CD4-positive, alpha-beta T cell treated with Interleukin-6 for 4 hours (primary cell): Measurements from ENCODE around the gene RECQL.
"Not testable (repeated sequence)": the region's sequence is repeated elsewhere in the genome, so short reads cannot be mapped to it uniquely, and the experiment has no call there.

Experiments
- DNase-seq: peaks from one replicate; pipeline ENCODE4 v3.0.0-alpha.2; 2020; ENCODE audit warnings: mixed read lengths

RECQL gene

GRCh38 chr12:21502164-21502496 is 695 bp upstream of the RECQL start:
- peak; percentile 43 for DNase-seq

DNA sequence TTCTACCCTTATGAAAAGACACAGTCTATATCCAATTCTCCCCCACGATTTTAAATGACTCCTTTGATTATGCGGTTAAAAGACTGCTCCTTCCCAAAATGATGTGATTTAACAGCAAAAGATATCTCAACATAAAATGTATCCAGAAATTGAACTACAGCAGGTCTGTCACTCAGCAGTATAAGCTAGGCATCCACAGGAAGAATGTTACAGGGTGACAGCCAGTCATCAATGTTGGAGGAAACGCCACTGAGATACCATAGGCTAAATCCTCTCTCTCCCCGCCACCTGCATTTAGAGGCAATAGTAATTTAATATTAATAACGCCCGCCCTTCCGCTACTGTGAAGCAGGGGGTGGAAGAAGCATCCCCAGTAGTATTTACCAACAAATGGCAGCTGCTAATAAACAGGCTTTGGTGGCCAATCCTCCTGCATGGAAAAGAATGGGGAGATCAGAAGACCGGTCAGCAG is 613 bp downstream of the RECQL start:
- no peak for DNase-seq

DNA sequence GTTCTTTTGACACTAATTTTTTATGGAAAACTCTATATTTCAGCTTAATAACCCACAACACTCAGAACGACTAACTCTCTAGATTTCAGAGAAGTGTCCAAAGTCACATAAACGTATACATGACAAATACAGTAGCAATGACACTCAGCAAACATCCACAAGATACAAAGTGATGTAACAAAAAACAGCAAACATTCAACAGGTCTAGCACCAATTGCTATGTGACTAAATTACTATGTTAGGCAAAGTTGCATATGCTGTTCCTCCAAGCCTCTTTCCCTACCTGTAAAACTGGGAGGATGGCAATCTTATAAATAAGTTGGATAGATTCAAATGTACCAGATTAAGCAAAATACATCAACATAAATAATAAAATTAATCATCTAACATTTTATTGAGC is 1.7 kb downstream of the RECQL start:
- DNase-seq: no peak

DNA sequence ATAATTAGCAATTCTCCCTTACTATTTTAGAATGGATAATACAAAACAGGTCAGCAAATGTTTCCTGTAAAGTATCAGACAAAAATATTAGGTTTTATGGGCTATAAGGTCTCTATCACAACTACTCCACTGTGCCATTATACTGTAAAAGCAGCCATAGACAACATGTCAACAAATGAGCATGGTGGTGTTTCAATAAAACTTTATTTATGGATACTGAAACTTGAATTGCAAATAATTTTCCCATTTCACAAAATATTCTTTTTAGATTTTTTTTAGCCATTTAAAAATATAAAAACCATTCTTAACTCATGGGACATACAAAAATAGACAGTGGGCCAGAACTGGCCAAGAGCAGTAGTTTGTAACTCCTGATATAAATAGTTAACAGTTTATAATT is 15.4 kb downstream of the RECQL start:
- no peak for DNase-seq

GRCh38 chr12:21483531-21483930 is 17.9 kb downstream of the RECQL start:
- DNase-seq: no peak

DNA sequence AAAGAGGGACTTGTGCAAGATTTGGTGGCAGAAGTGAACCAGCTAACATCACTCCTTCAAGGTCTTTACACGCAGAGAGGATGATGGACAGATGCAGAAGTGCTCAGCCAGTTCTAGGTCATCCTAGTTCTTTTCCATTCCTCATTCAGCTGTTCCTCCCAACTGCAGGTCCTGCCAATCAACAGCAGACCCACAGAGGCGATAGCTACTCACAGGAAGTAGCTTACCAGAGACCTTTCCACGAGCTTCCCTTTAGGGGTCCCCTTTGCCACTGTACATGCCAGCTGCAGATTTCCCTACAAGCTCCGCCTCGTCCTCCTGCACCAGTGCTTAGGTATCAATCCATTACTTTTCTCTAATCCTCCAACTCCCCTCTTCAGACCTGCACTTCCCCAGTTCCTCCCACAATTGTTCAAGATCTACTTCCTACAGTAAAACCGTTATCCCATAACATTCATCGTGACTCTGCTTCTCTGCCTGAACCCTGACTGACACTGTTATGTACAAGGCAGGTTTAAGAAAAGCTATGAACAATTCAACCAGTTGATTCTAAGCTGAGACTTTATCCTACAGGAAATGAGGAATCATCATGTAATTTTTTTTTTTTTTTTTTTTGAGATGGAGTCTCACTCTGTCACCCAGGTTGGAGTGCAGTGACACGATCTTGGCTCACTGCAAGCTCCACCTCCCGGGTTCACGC is 22.5 kb downstream of the RECQL start:
- DNase-seq: no peak

DNA sequence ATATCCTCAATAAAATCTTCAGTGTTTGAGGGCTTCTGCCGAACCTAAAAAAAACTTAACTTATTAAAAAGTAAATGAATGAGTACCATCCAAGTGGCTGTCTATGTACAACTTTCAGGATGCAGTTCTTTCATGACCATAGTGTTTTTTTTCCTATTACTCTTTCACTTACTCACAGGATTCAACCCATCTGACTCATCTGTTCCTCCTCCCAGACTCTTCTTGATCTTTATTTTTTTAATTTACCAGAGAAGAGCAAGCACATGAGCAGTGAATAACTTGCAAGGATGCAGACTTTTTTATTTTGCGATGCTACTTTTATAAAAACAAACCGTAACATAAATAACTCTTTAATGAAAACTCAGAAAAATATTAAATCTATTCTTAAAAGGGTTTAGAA is 24.5 kb downstream of the RECQL start:
- DNase-seq: no peak

DNA sequence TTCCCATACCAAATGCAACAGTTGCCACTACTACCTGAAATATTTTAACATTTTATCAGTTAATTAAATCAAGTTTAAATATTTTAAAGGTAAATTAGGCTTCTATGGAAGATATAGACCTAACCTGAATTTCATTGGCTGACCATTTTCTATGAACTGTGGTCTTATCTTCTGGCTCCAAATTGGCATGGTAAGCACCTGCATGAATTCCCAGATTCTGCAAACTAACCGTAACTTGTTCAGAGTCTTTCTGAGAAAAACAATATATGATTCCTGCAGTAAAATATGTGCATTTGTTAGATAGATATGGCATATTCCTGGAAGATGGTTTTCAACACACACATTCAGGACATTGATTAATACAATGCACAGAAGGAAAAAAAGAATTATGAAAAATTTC is 25.9 kb downstream of the RECQL start:
- no peak for DNase-seq

DNA sequence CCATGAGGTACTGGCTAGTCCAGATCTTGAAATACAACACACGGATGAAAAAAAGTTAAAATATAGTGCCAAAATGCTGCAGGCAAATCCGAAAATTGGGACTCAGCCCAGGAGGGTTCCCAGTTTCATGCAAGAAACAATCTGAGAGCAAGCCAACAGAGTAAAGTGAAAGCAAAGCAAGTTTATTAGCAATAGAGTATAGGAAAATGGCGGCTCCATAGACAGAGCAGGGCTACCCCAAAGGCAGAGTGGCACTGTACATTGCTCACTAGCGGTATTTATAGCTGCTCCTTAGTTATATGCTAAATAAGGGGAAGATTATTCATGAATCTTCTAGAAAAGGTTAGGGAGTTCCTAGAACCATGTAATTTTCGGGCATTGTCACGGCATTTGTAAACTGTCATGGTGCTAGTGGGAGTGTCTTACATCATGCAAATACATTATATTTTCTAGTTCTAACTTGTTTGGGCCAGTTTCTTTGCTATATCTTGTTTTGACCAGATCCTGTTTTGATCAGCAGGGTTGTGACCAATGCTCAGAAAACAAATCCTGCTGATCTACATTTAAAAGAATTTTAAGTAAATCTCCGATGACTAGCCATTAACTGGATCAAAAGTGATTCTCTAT is 29.1 kb downstream of the RECQL start:
- DNase-seq: no peak

DNA sequence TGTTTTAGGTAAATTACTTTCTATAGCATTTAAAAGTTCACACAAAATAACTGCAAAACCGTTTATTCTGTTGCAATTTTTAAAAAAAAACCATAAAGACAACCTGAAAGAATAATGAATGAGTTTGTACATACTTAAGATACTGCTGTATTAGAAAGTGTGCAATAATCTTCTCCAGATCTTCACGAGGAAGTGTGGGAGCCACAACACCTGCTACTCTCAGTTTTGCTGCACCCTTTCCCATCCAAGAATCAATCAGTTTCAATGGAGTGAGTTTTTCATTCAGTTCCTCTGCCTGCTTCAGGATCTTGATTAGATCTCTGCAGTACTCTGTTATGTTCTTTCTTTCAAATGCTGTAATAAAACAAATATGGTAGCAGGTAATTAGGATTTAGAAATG is 30.1 kb downstream of the RECQL start:
- no peak for DNase-seq

DNA sequence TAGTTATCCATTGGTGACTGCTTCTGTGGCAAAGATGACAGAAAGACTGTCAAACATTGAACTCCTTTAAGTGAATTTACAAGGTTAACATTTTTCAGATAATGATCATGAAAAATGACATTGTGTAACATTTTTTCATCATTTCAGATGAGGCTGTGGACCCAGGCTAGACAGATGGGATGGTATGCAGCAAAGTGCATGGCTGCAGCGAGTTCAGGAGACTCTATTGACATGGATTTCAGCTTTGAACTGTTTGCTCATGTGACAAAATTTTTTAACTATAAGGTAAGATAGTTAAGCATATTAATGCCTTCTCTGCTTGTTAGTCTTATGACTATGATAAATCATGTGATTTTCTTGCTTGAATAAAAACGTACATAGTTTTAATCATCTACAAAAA is 34.1 kb downstream of the RECQL start:
- DNase-seq: not testable (repeated sequence)

DNA sequence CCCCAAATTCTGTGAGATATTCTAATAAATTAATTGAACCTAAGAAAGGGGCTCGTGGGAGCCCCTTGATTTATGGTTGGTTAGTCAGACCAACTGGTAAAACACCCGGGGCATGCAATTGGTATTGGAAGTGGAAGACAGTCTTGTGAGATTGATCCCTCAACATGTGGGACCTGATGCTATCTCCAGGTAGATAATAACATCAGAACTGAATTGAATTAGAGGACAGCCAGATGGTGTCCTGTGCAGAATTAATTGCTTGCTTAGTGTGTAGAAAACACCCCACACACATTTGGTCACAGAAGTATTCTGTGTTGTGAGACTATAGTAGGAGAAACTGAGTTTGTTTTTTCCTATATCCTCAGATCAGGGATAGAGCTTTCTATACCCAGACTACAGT is 42.0 kb downstream of the RECQL start:
- no peak for DNase-seq

DNA sequence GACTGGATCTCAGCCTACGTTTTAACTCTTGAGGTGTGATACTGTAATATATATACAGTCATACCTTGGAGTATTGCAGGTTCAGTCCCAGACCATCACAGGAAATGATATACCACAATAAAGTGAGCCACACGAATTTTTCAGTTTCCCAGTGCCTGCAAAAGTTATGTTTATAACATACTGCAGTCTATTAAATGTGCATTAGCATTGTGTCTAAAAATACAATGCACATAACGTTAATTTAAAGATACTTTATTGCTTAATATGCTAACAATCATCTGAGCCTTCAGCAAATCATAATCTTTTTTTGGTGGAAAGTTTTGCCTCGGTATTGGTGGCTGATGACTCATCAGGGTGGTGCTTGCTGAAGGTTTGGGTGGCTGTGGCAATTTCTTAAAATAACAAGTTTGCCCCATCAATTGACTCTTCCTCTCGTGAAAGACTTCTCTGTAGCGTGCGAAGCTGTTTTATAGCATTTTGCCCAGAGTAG is 45.1 kb downstream of the RECQL start:
- DNase-seq: peak; percentile 65

DNA sequence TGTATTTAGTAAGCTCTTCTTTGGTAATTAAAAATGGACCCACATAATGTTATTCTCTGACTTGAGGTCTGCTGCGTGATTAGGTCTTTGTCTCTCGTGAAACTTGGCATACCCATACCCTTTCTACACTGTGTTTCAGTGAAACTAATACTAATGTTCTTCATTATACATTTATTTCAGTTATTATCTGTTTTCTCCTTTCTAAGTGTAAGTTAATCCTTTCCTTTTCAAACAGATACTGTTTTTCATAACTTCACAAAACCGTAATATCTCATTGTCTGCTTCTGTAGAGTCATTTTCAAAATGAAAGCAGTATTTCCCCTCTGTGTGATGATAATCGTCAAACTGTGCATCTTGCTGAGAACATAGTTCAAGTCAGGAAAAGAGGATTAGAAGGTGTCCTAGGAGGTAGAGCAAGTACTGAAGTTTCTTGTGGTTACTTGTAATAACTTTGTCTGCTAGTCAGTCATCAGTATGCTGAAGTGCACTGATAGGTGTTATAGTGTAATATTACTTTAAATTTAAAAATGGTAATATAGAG is 48.1 kb downstream of the RECQL start:
- no peak for DNase-seq

DNA sequence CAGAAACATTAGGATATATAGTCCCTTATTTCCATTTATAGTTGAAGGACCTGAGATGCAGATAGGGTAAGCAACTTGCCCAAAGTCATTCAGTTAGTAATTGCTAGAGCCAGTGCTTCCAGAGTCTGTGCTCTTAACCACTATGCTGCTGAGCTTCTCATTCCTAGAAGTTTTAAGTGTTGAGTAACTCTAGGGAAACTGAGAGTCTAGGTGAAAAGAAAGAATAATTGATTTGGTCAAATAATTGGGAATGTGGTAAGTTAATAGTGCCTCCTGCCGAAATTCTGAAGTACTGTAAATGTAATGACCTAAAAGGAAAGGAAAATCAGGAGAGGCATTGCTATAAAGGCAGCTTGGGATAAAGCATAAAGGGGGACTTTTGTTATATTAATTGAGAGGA is 49.9 kb downstream of the RECQL start:
- DNase-seq: no peak

DNA sequence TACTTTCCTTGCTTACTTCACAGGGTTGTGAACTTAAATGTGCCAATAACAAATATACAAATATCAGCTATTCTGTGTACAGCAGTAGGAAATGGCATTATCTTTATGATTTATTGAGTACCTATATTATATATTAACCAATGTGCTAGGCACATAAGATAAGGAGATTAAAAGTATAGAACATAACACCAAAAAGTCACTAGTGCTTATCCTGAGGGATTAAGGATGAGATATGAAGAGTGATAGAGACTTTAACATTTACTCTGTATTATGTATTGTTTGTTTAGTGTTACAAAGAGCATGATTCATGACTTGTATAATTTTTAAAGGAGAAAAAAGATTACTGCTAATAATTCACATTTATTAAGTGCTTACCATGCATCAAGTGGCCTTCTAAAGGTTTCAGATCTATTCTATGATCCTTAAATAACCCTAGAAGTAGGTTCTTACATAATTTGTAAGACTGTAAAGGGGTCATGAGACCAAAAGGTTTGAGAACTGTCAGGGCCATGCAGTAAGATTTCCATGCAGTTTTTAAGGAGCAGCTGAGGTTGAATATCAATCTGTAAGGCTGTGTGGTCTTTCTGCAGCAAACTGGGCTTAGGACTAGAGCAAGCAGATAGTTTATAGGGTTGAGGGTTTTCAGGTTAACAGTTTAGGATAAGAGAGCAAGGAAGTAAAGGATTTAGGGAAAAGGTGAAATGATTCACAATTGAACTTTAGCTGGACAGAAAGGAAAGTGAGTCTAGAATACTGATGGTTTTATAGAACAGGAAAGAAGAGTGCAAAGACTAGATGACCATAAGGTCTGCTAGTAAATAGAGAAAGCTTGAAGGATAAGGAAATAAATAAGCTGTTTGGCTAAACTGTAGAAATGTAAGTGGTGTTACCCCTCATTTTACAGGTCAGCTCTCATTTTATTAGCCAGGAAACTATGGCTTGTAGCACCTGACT is 57.0 kb downstream of the RECQL start:
- DNase-seq: no peak

DNA sequence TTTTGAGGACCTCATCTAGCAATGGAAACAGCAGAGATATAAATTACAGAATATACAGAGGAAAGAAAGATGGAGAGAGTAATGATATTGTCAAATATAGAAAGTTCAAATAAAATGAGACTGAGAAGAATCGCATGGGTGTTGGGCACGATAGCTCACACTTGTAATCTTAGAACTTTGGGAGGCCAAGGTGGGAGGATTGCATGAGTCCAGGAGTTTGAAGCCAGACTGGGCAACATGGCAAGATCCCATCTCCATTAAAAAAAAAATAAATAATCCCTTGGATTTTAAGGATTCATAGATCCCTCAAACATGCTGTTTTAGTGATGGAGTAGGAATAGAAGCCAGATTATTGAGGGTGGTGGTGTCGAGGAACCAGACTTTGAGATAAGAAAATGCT is 62.1 kb downstream of the RECQL start:
- no peak for DNase-seq

GRCh38 chr12:21438643-21439042 is 62.8 kb downstream of the RECQL start:
- DNase-seq: no peak

GRCh38 chr12:21434699-21435098 is 66.7 kb downstream of the RECQL start:
- DNase-seq: no peak

DNA sequence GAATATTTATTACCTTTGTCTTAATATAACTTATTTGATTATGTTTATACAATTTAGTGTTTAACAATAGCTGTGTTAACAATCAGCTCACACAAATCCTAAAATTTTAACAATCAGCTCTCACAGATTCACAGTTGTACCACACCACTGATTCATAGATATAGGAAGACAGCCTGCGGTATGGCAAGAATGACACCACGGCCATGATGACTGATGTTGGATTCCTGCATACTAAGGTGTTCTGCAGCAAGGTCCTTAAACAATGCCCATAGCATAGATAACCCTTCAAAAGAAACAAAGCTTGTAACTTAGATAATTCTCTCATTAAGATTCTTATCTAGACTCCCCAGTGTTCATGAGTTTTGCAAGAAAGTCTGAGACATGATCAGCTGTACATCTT is 67.9 kb downstream of the RECQL start:
- DNase-seq: no peak

GRCh38 chr12:21429994-21430393 is 71.4 kb downstream of the RECQL start:
- DNase-seq: no peak

DNA sequence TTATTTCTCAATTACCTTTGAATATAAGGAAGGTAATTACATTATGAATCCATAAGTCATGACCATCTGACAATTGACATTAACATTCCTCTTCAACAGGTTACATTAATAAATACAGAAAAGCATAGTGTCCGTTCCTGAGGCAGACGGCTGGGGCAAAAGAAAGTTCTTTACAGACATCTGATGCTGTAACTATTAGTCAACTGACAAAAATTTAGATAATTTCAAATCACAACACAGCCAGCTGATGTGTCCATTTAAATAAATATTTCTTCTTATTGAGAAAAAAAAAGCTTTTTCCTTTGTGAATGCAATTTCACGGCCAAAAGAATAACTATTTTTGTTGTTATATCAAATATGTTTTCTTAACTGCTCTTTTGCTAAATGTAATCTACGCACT is 73.2 kb downstream of the RECQL start:
- DNase-seq: no peak

DNA sequence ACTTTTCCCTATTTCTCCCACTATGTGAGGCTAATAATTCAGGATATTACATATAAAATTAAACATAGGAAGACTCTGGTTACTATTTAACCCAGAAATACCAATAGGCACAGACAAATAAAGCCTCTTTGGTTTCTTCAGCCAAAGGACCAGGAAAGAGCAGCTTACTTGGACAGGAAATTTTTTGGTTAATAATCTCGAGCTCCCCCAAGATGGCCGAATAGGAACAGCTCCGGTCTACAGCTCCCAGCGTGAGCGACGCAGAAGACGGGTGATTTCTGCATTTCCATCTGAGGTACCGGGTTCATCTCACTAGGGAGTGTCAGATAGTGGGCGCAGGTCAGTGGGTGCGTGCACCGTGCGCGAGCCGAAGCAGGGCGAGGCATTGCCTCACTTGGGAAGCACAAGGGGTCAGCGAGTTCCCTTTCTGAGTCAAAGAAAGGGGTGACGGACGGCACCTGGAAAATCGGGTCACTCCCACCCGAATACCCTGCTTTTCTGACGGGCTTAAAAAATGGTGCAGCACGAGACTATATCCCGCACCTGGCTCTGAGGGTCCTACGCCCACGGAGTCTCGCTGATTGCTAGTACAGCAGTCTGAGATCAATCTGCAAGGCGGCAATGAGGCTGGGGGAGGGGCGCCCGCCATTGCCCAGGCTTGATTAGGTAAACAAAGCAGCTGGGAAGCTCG is 82.3 kb downstream of the RECQL start:
- not testable (repeated sequence) for DNase-seq
